GM20431 (cell line): Measurements from ENCODE around the gene CFAP221.

ENCODE experiments used
- in situ Hi-C: fragments of 300-500 bp; cut with MseI, MboI; formaldehyde crosslinking; loops from one replicate; pipeline ENCODE4 v1.15.0; 2020; ENCODE audit warnings: low sequenced_read_pairs; ENCODE audit not compliant: unreplicated experiment

Gene CFAP221

GRCh38 chr2:119672161-119672862 lies 128.1 kb downstream of the CFAP221 start:
- in situ Hi-C loops: loop anchor here (25.0 kb wide), 1 partner anchor 260 kb away; no protein-coding TSS in a partner anchor

GRCh38 chr2:119673796-119674195 lies 129.5 kb downstream of the CFAP221 start:
- in situ Hi-C loops: loop anchor here (25.0 kb wide), 1 partner anchor 261 kb away; no protein-coding TSS in a partner anchor

- in situ Hi-C loops: loop anchor here (25.0 kb wide), 1 partner anchor 263 kb away; no protein-coding TSS in a partner anchor
Observed at GRCh38 chr2:119674711-119675500, 130.7 kb downstream of the CFAP221 start.

GRCh38 chr2:119678021-119678656 lies 133.9 kb downstream of the CFAP221 start:
- in situ Hi-C loops: no loop called here

GRCh38 chr2:119679526-119679837 lies 135.2 kb downstream of the CFAP221 start:
- in situ Hi-C loops: no loop called here

GRCh38 chr2:119679846-119680245 lies 135.6 kb downstream of the CFAP221 start:
- in situ Hi-C loops: no loop called here

GRCh38 chr2:119680457-119681202 lies 136.4 kb downstream of the CFAP221 start:
- in situ Hi-C loops: no loop called here

GRCh38 chr2:119681203-119681867 lies 137.1 kb downstream of the CFAP221 start:
- in situ Hi-C loops: no loop called here

GRCh38 chr2:119681868-119682220 lies 137.6 kb downstream of the CFAP221 start:
- in situ Hi-C loops: no loop called here

- in situ Hi-C loops: no loop called here
Observed at GRCh38 chr2:119682578-119682977, 138.3 kb downstream of the CFAP221 start.

GRCh38 chr2:119683074-119683712 lies 138.9 kb downstream of the CFAP221 start:
- in situ Hi-C loops: no loop called here

- in situ Hi-C loops: no loop called here
Observed at GRCh38 chr2:119683713-119684443, 139.6 kb downstream of the CFAP221 start.

GRCh38 chr2:119684518-119684917 lies 140.3 kb downstream of the CFAP221 start:
- in situ Hi-C loops: no loop called here

GRCh38 chr2:119688616-119689015 lies 144.4 kb downstream of the CFAP221 start:
- in situ Hi-C loops: no loop called here

GRCh38 chr2:119689218-119689617 lies 145.0 kb downstream of the CFAP221 start:
- in situ Hi-C loops: no loop called here

GRCh38 chr2:119691189-119691588 lies 146.9 kb downstream of the CFAP221 start:
- in situ Hi-C loops: no loop called here

GRCh38 chr2:119691651-119692245 lies 147.5 kb downstream of the CFAP221 start:
- in situ Hi-C loops: no loop called here

- in situ Hi-C loops: no loop called here
Observed at GRCh38 chr2:119692310-119692709, 148.1 kb downstream of the CFAP221 start.
